OCI-LY3 (cell line): Measurements from ENCODE around the gene DTX1.

Experiments
- H2AFZ ChIP-seq: fragments of 200-600, 300-600 bp; shearing (Covaris generic); 2 replicates; pipeline ENCODE4 v1.6.0; 2014; ENCODE audit warnings: antibody characterized with exemption, low read depth, low read length
- H3K27ac ChIP-seq: fragments of 200-600, 300-600 bp; sonication (generic); 2 replicates; pipeline ENCODE4 v1.5.1; 2014; ENCODE audit warnings: mild to moderate bottlenecking, low read length, moderate library complexity, mixed read lengths
- H3K27me3 ChIP-seq: fragments of 200-600, 300-600 bp; sonication (generic); 2 replicates; pipeline ENCODE4 v1.6.1; 2014; ENCODE audit warnings: low read depth, low read length, mixed read lengths
- H3K36me3 ChIP-seq: fragments of 200-600, 300-600 bp; sonication (generic); replicated peaks from 2 replicates; pipeline ENCODE3; 2014; ENCODE audit warnings: low read depth, low read length, mixed read lengths
- H3K4me1 ChIP-seq: fragments of 300-600, 200-600 bp; sonication (generic); 2 replicates; pipeline ENCODE4 v1.6.1; 2014; ENCODE audit warnings: low read length, mixed read lengths
- H3K4me2 ChIP-seq: fragments of 200-600, 300-600 bp; sonication (generic); 2 replicates; pipeline ENCODE4 v1.6.1; 2014; ENCODE audit warnings: low read length, mixed read lengths
- H3K4me3 ChIP-seq: fragments of 300-600, 200-600 bp; sonication (generic); 2 replicates; pipeline ENCODE4 v1.5.1; 2014; ENCODE audit warnings: antibody characterized with exemption, mild to moderate bottlenecking, low read length, moderate library complexity
- H3K79me2 ChIP-seq: fragments of 300-600, 200-600 bp; shearing (Covaris generic); 2 replicates; pipeline ENCODE4 v1.6.1; 2014; ENCODE audit warnings: mild to moderate bottlenecking, low read length, mixed read lengths
- H3K9ac ChIP-seq: fragments of 300-600, 200-600 bp; shearing (Covaris generic); 2 replicates; pipeline ENCODE4 v1.6.0; 2014; ENCODE audit warnings: mild to moderate bottlenecking, low read length, moderate library complexity
- H3K9me3 ChIP-seq: fragments of 200-600, 300-600 bp; shearing (Covaris generic); 2 replicates; pipeline ENCODE4 v1.6.1; 2014; ENCODE audit warnings: low read length, mixed read lengths; ENCODE audit not compliant: insufficient read depth
- H4K20me1 ChIP-seq: fragments of 200-600, 300-600 bp; sonication (generic); 2 replicates; pipeline ENCODE4 v1.6.1; 2016; ENCODE audit warnings: low read length, mixed read lengths; ENCODE audit not compliant: insufficient read depth
- EZH2phosphoT487 ChIP-seq: fragments of 200-600 bp; shearing (Covaris generic); IDR thresholded peaks from 2 replicates; pipeline ENCODE4 v1.6.1; 2018; ENCODE audit warnings: antibody characterized with exemption, mixed run types, low read depth
- TF ChIP-seq, protein P1 (sequence below): fragments of 200-600, 300-600 bp; sonication (generic); IDR thresholded peaks from 2 replicates; pipeline ENCODE4 v1.5.1; 2014; ENCODE audit warnings: antibody characterized with exemption, low read length, low read depth

Gene DTX1

DNA sequence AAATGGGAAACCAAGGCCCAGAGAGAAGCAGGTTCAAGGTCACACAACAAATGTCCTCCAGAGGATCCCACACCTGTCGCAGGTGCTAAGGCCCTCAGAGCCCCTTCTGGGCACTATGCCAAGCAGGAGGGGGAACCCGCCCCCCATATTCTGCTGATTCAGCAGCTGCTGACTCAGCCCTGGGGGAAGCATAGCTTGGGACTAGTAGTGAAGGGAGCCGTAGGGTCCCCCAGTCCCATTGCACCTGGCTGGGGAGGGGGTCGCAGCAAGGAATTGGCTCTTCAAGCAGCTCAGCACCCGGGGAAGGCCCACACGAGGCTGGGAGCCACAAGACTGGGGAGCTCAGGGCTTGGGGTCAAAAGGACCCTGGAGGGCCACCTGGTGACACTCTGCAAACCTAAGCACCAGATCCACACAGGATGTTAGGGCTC, 78.0 kb downstream of the DTX1 start:
- Histone ChIP-seq H3K9ac (no peak overlapping the region), H2AFZ (no peak overlapping the region), H3K27me3 (0 out of 2 replicates have a peak, but pooled peaks cover 5% of the 10 kb centered on the region), H3K79me2 (no peaks in the 10 kb centered on the region), H3K4me2 (no peak overlapping the region), H3K9me3 (no peaks in the 10 kb centered on the region), H3K4me1 (peaks cover 19% of the 10 kb centered on the region), H3K4me3 (no peak overlapping the region), H3K36me3 (no peaks in the 10 kb centered on the region), H4K20me1 (no peaks in the 10 kb centered on the region), H3K27ac (no peak overlapping the region)
- TF ChIP-seq EZH2phosphoT487, result no peak
- TF ChIP-seq, protein P1, sequence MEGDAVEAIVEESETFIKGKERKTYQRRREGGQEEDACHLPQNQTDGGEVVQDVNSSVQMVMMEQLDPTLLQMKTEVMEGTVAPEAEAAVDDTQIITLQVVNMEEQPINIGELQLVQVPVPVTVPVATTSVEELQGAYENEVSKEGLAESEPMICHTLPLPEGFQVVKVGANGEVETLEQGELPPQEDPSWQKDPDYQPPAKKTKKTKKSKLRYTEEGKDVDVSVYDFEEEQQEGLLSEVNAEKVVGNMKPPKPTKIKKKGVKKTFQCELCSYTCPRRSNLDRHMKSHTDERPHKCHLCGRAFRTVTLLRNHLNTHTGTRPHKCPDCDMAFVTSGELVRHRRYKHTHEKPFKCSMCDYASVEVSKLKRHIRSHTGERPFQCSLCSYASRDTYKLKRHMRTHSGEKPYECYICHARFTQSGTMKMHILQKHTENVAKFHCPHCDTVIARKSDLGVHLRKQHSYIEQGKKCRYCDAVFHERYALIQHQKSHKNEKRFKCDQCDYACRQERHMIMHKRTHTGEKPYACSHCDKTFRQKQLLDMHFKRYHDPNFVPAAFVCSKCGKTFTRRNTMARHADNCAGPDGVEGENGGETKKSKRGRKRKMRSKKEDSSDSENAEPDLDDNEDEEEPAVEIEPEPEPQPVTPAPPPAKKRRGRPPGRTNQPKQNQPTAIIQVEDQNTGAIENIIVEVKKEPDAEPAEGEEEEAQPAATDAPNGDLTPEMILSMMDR, result no peak

DNA sequence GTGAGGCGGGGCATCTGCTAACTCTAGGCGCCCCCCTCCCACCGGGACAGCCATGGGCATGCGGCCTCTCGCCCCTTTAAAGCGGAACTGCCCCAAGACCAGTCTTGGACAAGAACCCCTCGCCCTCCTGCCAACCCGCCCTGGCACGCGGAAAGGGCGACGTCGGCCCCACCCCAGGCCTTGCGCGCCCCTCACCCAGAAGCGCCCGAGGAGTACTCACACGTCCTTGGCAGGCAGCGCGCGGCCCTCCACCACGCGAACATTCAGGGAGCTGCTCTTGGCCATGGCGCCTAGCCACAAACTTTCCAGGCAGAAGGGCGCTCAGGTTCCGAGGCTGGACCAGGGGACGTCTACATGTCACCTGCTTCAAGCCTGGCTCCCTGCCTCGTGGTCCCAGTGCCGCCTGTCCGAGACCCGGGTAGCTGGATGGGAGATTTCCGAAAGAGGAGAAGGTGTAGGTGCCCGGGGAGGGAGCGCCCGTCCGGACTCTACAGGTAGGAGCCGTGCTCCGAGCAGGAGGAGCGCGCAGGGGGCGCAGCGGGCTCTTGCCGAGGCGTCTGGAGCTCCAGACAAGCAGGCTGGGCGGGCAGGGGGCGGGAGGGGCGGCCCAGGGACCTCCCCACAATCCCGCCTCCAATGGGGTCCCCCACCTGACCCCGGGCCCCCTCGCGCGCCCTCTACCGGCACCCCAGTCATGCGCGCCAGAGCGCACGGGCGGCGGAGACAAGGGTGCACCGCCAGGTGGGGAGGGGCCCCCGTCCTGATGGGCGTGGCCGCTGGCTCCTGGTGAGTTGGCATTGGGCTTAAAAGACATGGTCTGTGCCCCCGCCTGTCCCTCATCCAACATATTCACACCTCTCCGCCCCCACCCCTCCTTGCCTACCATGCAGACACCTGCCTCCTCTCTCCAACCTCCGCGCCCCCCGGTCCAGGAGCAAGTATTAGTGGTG, 78.9 kb downstream of the DTX1 start, which contains the start of gene RASAL1:
Gene RASAL1 (minus strand): TSS at position 584 of the 950 bp plus-strand sequence. CDS start 299 bp downstream, at position 285.
- no peaks in the 10 kb centered on the region for H3K36me3 ChIP-seq

DNA sequence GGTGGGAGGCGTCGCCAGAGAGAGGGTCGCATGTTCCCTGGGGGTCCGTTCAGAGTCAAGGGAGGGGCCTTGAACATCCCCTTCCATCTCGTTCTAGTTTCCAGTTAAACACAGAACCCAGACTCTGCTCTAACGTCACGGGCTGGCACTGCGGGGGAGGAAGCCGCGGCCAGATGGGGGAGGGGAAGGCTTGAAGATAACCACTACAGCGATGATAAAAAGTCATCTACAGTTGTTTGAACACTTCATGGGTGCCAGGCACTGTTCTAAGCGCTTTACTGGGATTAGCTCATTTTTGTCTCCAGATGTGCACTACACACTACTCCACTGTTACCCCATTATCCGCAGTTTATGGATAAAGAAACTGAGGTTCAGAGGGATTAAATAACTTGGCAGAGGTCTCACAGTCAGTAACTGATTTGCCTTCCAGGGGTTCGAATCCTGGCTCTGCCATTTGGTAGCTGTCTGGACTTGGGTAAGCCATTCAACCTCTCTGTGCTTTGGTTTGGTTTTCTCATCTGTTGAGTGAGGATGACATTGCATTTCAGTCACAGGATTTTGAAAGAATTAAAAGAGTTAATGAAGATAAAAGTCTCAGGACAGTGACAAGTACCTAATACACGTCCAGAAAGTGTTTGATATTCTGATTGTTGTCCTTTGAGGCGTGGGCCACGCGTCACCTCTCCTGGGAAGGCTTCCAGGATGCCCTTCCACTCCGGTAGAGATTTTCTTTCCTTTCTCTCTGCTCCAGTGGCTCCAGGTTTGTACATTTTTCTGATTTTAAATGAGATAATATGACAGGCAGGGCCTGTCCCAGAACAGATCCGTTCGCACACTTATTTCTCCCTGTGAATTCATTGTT, 79.8 kb downstream of the DTX1 start:
- Histone ChIP-seq H2AFZ (no peak overlapping the region), H3K36me3 (no peaks in the 10 kb centered on the region), H3K4me2 (no peak overlapping the region), H3K4me1 (0 out of 2 replicates have a peak, but pooled peaks cover 3% of the 10 kb centered on the region), H3K4me3 (no peak overlapping the region), H3K27ac (no peak overlapping the region), H3K79me2 (no peaks in the 10 kb centered on the region), H3K27me3 (0 out of 2 replicates have a peak, but pooled peaks cover 5% of the 10 kb centered on the region), H4K20me1 (no peaks in the 10 kb centered on the region), H3K9me3 (no peaks in the 10 kb centered on the region), H3K9ac (no peak overlapping the region)
- no peak for TF ChIP-seq EZH2phosphoT487
- TF ChIP-seq, protein P1, result no peak

More for the DNA sequence above, 78.9 kb downstream of the DTX1 start, which contains the start of gene RASAL1:
- H3K27ac ChIP-seq, result no peak within 1 kb of the TSS
- H3K9me3 ChIP-seq, result no peaks in the 10 kb centered on the region
- no peak for TF ChIP-seq EZH2phosphoT487
- TF ChIP-seq, protein P1, result peak; percentile 19
- no peak within 1 kb of the TSS for H3K4me3 ChIP-seq
- no peak within 1 kb of the TSS for H2AFZ ChIP-seq
- H3K9ac ChIP-seq, result no peak within 1 kb of the TSS
- H4K20me1 ChIP-seq, result no peaks in the 10 kb centered on the region
- peaks cover 10% of the 10 kb centered on the region for H3K4me1 ChIP-seq
- H3K4me2 ChIP-seq, result no peak within 1 kb of the TSS
- no peaks in the 10 kb centered on the region for H3K79me2 ChIP-seq
- H3K27me3 ChIP-seq, result 0 out of 2 replicates have a peak, but pooled peaks cover 5% of the 10 kb centered on the region
